ENCODE data around the gene PLAGL1. TPM values are rescaled to one million over a fixed set of nuclear protein-coding genes. Genes with fewer than 3 reads are reported as not detected.

PLAGL1 gene
- total RNA-seq, 1 experiment from 2014 or later = 24.3 TPM

- no TSS peak for BruUV-seq (replicated peaks)
- intact Hi-C loops (cut with micrococcal nuclease; ENCODE audit: unreplicated experiment) = no loop called here
- no peak for ATAC-seq
Observed at GRCh38 chr6:143963158-143963919, 44.7 kb downstream of the PLAGL1 start.

More at GRCh38 chr6:143963158-143963919, 44.7 kb downstream of the PLAGL1 start:
- no peak overlapping the region for H3K4me3 ChIP-seq (ENCODE audit: low read depth in 2 of 2, low read length in 2 of 2)
- DNase-seq (ENCODE audit: low read depth, low spot score) = no peak
- POLR2A ChIA-PET = interaction anchor here (0.6 kb wide), 1 partner anchor 206 kb away, joined by 3 read pairs; no protein-coding TSS in a partner anchor
- H3K27me3 ChIP-seq (ENCODE audit: control insufficient read depth, insufficient read depth, low read length) = peaks cover 2% of the 10 kb centered on the region; the same call in 1 of the 2 replicates
- H3K27ac ChIP-seq (ENCODE audit: low read length) = no peak overlapping the region
- in situ Hi-C loops (cut with HindIII; ENCODE audit: low pct_unique_long_range_greater_than_20kb, low sequenced_read_pairs) = no loop called here
- TF ChIP-seq, protein P1, sequence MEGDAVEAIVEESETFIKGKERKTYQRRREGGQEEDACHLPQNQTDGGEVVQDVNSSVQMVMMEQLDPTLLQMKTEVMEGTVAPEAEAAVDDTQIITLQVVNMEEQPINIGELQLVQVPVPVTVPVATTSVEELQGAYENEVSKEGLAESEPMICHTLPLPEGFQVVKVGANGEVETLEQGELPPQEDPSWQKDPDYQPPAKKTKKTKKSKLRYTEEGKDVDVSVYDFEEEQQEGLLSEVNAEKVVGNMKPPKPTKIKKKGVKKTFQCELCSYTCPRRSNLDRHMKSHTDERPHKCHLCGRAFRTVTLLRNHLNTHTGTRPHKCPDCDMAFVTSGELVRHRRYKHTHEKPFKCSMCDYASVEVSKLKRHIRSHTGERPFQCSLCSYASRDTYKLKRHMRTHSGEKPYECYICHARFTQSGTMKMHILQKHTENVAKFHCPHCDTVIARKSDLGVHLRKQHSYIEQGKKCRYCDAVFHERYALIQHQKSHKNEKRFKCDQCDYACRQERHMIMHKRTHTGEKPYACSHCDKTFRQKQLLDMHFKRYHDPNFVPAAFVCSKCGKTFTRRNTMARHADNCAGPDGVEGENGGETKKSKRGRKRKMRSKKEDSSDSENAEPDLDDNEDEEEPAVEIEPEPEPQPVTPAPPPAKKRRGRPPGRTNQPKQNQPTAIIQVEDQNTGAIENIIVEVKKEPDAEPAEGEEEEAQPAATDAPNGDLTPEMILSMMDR (IDR thresholded peaks at IDR 0.05) = no peak
- TF ChIP-seq REST (IDR thresholded peaks at IDR 0.05; ENCODE audit: insufficient read depth in 1 of 2, low read depth in 2 of 2, low read length in 1 of 2) = no peak
- no peak for TF ChIP-seq POLR2AphosphoS5 (IDR thresholded peaks at IDR 0.05; ENCODE audit: low read depth, low read length)
- no peak for TF ChIP-seq TCF7L2 (IDR thresholded peaks at IDR 0.05; ENCODE audit: low read depth, low read length)
- no peak for TF ChIP-seq SIN3A (IDR thresholded peaks at IDR 0.05; ENCODE audit: borderline replicate concordance, insufficient read depth, low read depth, low read length)
- H3K4me1 ChIP-seq (ENCODE audit: control insufficient read depth, insufficient read depth, low read length) = no peaks in the 10 kb centered on the region
- H3K36me3 ChIP-seq (ENCODE audit: control insufficient read depth, insufficient read depth, low read length) = no peaks in the 10 kb centered on the region
- CTCF ChIA-PET = no interaction called here
- no peaks in the 10 kb centered on the region for H3K9me3 ChIP-seq (ENCODE audit: control insufficient read depth, insufficient read depth, low read depth, low read length)
